ENCODE data around the gene EVA1A.

EVA1A gene

DNA sequence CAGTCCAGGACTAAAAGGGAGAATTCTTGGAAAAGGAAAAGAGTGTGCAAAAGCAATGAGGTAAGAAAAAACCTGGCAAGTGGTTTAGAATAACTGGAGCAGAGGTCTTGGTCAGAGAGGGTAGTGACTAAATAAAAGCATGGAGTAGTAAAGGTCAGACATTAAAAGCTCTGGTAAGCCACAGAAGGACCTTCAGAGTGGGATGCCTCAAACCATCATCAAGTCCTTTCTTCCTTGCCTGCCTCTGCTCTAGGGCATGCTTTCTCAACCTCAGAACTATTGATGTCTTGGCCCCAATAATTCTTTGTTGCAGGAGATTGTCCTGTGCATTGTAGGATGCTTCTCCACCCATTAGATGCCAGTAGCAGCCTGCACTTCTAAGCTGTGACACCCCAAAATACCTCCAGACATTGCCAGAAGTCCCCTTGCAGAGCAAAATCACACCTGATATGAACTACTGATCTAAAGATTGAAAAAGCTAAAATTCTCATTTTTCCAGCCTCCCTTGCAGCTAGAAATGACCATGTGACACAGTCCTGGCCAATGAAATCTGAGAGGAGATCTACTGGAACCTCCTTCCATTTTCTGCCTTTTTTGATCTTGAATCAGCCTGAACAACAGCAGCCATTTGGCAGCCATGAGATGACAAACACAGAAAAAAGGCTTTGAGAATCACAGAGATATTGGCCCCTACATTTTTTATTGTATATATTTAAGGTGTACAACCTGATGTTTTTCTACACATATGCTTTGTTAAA is 48.1 kb downstream of the EVA1A start:
- no peak for DNase-seq (ENCODE audit: low read depth, low spot score)
- no peak overlapping the region for H3K9ac ChIP-seq (ENCODE audit: insufficient read length, low read depth)
- TF ChIP-seq YY1 (IDR thresholded peaks at IDR 0.05; ENCODE audit: insufficient read depth, insufficient read length) (no peak), SUZ12 (IDR thresholded peaks at IDR 0.05; ENCODE audit: extremely low read depth, insufficient read depth, insufficient read length) (no peak), ZNF274 (IDR thresholded peaks at IDR 0.05; ENCODE audit: low read depth, low read length) (no peak)
- no peaks in the 10 kb centered on the region for H3K4me1 ChIP-seq (ENCODE audit: insufficient read depth, insufficient read length)
- no peak overlapping the region for H3K4me3 ChIP-seq (ENCODE audit: insufficient read length, low read depth)
- peaks cover 41% of the 10 kb centered on the region; the same call in 1 of the 2 replicates for H3K9me3 ChIP-seq (ENCODE audit: insufficient read depth, low read length)
- H3K27me3 ChIP-seq (ENCODE audit: insufficient read depth, insufficient read length), result no peaks in the 10 kb centered on the region
- no peaks in the 10 kb centered on the region for H3K36me3 ChIP-seq (ENCODE audit: insufficient read depth, insufficient read length, low read length)

DNA sequence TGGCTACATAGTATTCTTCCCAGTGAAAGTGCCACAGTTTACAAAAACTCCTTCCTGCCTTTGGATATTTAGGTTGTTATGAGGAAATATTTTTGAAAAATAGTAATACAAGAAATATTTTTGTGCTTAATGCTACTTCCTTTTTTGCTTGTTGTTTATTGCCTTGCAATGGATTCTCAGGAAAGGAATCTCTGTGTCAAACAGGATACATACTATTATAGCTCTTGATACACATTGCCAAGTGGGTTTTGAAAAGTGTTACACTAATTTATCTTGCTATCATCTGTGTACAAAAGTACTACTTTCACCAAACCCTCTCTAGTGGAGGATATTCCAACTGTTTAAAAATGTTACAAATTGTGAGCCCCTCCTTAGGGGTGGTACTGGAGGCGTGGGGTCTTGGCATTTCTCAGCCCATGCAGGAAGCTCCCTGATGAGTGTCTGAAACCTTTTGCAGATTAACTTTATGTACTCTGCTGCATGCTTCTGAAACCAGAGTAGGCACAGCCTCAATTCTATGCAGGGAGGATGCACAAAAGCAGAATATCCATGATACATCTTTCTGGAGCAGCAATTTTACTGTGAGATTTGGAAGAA is 54.5 kb downstream of the EVA1A start:
- no peak for TF ChIP-seq YY1 (IDR thresholded peaks at IDR 0.05; ENCODE audit: insufficient read depth, insufficient read length)
- TF ChIP-seq ZNF274 (IDR thresholded peaks at IDR 0.05; ENCODE audit: low read depth, low read length), result no peak
- TF ChIP-seq SUZ12 (IDR thresholded peaks at IDR 0.05; ENCODE audit: extremely low read depth, insufficient read depth, insufficient read length), result no peak
- H3K4me3 ChIP-seq (ENCODE audit: insufficient read length, low read depth), result no peak overlapping the region
- no peaks in the 10 kb centered on the region for H3K27me3 ChIP-seq (ENCODE audit: insufficient read depth, insufficient read length)
- H3K9me3 ChIP-seq (ENCODE audit: insufficient read depth, low read length), result peaks cover 22% of the 10 kb centered on the region; the same call in 1 of the 2 replicates
- H3K4me1 ChIP-seq (ENCODE audit: insufficient read depth, insufficient read length), result no peaks in the 10 kb centered on the region
- H3K36me3 ChIP-seq (ENCODE audit: insufficient read depth, insufficient read length, low read length), result no peaks in the 10 kb centered on the region
- H3K9ac ChIP-seq (ENCODE audit: insufficient read length, low read depth), result no peak overlapping the region
- no peak for DNase-seq (ENCODE audit: low read depth, low spot score)

DNA sequence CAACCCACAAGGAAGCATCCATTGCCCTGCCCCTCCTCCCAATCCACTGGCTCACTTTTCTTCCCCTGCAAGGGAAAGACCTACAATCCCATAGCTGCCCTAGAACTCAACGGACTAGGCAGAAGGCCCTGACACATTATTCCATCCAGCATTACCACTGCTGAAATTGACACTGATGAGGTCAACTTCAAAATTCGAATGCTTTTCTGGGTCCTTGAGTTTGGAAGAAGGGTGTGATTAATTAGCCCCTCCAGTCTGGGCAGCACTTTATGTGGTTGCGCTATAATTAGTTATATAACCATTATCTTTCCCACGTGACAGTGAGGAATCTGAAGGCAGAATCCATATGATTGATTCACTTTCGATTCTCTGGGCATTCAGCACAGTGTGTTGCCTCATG is 55.7 kb downstream of the EVA1A start:
- no peak for DNase-seq (ENCODE audit: low read depth, low spot score)
- Histone ChIP-seq H3K4me1 (ENCODE audit: insufficient read depth, insufficient read length) (no peaks in the 10 kb centered on the region), H3K36me3 (ENCODE audit: insufficient read depth, insufficient read length, low read length) (no peaks in the 10 kb centered on the region), H3K9ac (ENCODE audit: insufficient read length, low read depth) (no peak overlapping the region), H3K27me3 (ENCODE audit: insufficient read depth, insufficient read length) (no peaks in the 10 kb centered on the region), H3K4me3 (ENCODE audit: insufficient read length, low read depth) (no peak overlapping the region), H3K9me3 (ENCODE audit: insufficient read depth, low read length) (peaks cover 22% of the 10 kb centered on the region; the same call in 1 of the 2 replicates)
- TF ChIP-seq ZNF274 (IDR thresholded peaks at IDR 0.05; ENCODE audit: low read depth, low read length) (no peak), SUZ12 (IDR thresholded peaks at IDR 0.05; ENCODE audit: extremely low read depth, insufficient read depth, insufficient read length) (no peak), YY1 (IDR thresholded peaks at IDR 0.05; ENCODE audit: insufficient read depth, insufficient read length) (no peak)

DNA sequence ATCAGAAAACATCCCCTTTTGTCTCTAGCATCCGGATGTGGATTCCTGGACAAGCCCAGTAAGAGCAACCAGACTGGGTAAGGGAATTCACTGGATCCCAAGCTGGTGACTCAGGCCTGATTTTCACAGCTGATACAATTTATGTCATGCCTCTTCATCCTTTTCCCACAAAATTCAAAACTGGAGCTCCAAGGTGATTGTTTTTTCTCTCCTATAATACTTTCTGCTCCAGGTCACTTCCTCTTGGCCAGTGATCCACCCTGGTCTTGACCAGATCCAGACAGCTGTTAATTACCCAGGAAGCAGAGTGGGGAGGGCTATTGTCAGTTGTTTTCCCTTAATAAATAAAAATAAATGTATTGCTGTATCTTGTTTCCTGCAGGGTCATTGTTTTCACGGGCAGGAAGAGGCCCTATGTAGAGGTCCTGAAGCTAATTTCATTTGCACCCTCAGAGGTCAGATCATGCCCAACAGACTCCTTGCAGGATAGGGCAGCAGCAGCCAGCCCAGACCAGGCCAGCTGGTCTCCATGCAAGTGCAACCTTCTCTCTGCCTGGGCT is 57.6 kb downstream of the EVA1A start:
- DNase-seq (ENCODE audit: low read depth, low spot score), result no peak
- no peaks in the 10 kb centered on the region for H3K27me3 ChIP-seq (ENCODE audit: insufficient read depth, insufficient read length)
- H3K9me3 ChIP-seq (ENCODE audit: insufficient read depth, low read length), result peaks cover 8% of the 10 kb centered on the region; the same call in 1 of the 2 replicates
- TF ChIP-seq YY1 (IDR thresholded peaks at IDR 0.05; ENCODE audit: insufficient read depth, insufficient read length), result no peak
- no peak for TF ChIP-seq SUZ12 (IDR thresholded peaks at IDR 0.05; ENCODE audit: extremely low read depth, insufficient read depth, insufficient read length)
- no peak for TF ChIP-seq ZNF274 (IDR thresholded peaks at IDR 0.05; ENCODE audit: low read depth, low read length)
- H3K4me3 ChIP-seq (ENCODE audit: insufficient read length, low read depth), result no peak overlapping the region
- H3K36me3 ChIP-seq (ENCODE audit: insufficient read depth, insufficient read length, low read length), result no peaks in the 10 kb centered on the region
- H3K9ac ChIP-seq (ENCODE audit: insufficient read length, low read depth), result no peak overlapping the region
- no peaks in the 10 kb centered on the region for H3K4me1 ChIP-seq (ENCODE audit: insufficient read depth, insufficient read length)

DNA sequence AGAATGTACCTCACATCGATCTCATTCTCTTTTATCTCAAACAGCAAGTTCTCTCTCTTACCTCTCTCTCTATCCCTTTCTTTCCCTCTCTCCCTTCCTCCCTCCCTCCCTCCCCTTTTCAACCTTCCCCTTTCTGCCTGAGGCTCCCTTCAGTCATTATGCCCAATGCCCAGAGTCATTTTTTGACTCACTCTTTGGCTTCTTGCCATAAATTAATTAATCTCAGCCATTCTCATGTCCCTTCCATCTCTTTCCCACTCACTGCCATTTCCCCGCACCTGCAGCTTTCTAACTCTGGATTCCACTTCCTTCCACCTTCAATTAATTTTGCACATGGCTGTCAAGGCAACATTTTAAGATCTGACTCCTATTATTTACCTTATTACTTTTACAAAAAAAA is 60.1 kb downstream of the EVA1A start:
- H3K9me3 ChIP-seq (ENCODE audit: insufficient read depth, low read length), result no peaks in the 10 kb centered on the region
- no peaks in the 10 kb centered on the region for H3K36me3 ChIP-seq (ENCODE audit: insufficient read depth, insufficient read length, low read length)
- TF ChIP-seq SUZ12 (IDR thresholded peaks at IDR 0.05; ENCODE audit: extremely low read depth, insufficient read depth, insufficient read length) (no peak), YY1 (IDR thresholded peaks at IDR 0.05; ENCODE audit: insufficient read depth, insufficient read length) (no peak), ZNF274 (IDR thresholded peaks at IDR 0.05; ENCODE audit: low read depth, low read length) (no peak)
- no peak overlapping the region for H3K9ac ChIP-seq (ENCODE audit: insufficient read length, low read depth)
- H3K4me1 ChIP-seq (ENCODE audit: insufficient read depth, insufficient read length), result no peaks in the 10 kb centered on the region
- H3K4me3 ChIP-seq (ENCODE audit: insufficient read length, low read depth), result no peak overlapping the region
- no peak for DNase-seq (ENCODE audit: low read depth, low spot score)
- H3K27me3 ChIP-seq (ENCODE audit: insufficient read depth, insufficient read length), result no peaks in the 10 kb centered on the region

DNA sequence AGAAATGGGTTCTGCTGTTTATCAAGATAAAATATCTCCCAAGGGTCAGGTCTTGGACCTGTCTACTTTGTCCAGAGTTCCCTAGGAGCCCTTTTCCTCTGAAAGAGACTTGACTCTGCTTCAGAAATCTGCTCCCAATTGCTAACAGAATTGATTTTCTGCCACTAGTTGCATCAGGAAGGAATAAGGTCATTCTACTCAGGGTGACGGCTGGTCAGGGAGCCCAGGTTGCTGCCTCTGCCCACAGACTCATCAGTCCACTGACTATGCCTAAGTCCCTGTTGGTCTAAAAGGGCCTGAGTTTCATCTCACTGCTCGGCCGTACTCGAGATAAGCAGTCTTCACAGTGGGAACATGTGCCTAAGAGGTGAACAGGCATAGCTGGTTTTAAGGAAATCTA is 61.2 kb downstream of the EVA1A start:
- H3K9me3 ChIP-seq (ENCODE audit: insufficient read depth, low read length), result no peaks in the 10 kb centered on the region
- TF ChIP-seq SUZ12 (IDR thresholded peaks at IDR 0.05; ENCODE audit: extremely low read depth, insufficient read depth, insufficient read length), result no peak
- no peak for TF ChIP-seq ZNF274 (IDR thresholded peaks at IDR 0.05; ENCODE audit: low read depth, low read length)
- TF ChIP-seq YY1 (IDR thresholded peaks at IDR 0.05; ENCODE audit: insufficient read depth, insufficient read length), result no peak

DNA sequence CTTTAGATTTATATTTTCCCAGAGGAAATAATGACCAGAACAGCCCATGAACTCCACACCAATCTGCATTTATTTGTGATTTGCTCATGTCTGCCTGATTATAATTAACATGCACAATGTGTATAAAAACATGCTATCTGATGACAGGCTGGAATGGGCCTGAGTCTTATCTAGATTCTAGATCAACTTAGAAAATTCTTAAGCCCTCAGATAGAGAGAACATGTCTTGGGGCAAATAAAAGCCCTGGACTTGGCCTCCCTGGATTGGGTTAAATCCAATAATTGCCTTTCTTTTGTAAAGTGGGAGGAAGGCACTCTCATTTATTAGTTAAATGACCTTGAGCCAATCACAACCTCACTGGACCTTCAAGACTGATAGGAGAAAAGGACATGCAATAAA is 61.8 kb downstream of the EVA1A start:
- no peaks in the 10 kb centered on the region for H3K9me3 ChIP-seq (ENCODE audit: insufficient read depth, low read length)
- H3K4me3 ChIP-seq (ENCODE audit: insufficient read length, low read depth), result no peak overlapping the region
- TF ChIP-seq SUZ12 (IDR thresholded peaks at IDR 0.05; ENCODE audit: extremely low read depth, insufficient read depth, insufficient read length) (no peak), ZNF274 (IDR thresholded peaks at IDR 0.05; ENCODE audit: low read depth, low read length) (no peak), YY1 (IDR thresholded peaks at IDR 0.05; ENCODE audit: insufficient read depth, insufficient read length) (no peak)
- no peaks in the 10 kb centered on the region for H3K36me3 ChIP-seq (ENCODE audit: insufficient read depth, insufficient read length, low read length)
- no peak for DNase-seq (ENCODE audit: low read depth, low spot score)
- H3K9ac ChIP-seq (ENCODE audit: insufficient read length, low read depth), result no peak overlapping the region
- H3K4me1 ChIP-seq (ENCODE audit: insufficient read depth, insufficient read length), result no peaks in the 10 kb centered on the region
- H3K27me3 ChIP-seq (ENCODE audit: insufficient read depth, insufficient read length), result no peaks in the 10 kb centered on the region

More for the DNA sequence above, 61.2 kb downstream of the EVA1A start:
- no peaks in the 10 kb centered on the region for H3K27me3 ChIP-seq (ENCODE audit: insufficient read depth, insufficient read length)
- no peak overlapping the region for H3K9ac ChIP-seq (ENCODE audit: insufficient read length, low read depth)
- no peak for DNase-seq (ENCODE audit: low read depth, low spot score)
- no peak overlapping the region for H3K4me3 ChIP-seq (ENCODE audit: insufficient read length, low read depth)
- H3K36me3 ChIP-seq (ENCODE audit: insufficient read depth, insufficient read length, low read length), result no peaks in the 10 kb centered on the region
- no peaks in the 10 kb centered on the region for H3K4me1 ChIP-seq (ENCODE audit: insufficient read depth, insufficient read length)

Measured in NT2/D1 (cell line).